Measurements from ENCODE around the gene TEDC1.

DNA sequence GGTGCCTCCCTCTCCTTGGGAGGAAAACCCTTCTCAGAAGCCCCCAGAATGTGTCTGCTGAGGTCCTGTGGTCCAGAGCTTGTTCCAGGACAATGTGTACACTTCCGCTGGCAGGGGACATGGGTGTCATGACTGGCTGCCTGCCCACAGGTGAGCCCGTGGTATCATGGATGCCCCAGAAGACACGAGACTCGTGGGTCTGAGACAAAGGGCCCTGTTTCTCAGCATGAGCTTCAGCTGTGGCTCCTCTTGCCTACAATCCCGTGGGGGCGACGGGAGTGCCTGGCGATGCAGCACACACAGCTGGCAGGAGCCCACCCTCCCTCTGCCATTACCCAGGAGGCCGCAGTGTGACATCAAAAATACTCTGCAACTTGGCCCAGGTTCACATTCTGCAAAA lies 42.3 kb downstream of the TEDC1 start:
- TF ChIP-seq POLR2A (IDR thresholded peaks at IDR 0.05) (no peak), CTCF (IDR thresholded peaks at IDR 0.05) (no peak)
